ENCODE results near the gene STAG3.
"Not testable (repeated sequence)": the region's sequence is repeated elsewhere in the genome, so short reads cannot be mapped to it uniquely, and the experiment has no call there.

DNA sequence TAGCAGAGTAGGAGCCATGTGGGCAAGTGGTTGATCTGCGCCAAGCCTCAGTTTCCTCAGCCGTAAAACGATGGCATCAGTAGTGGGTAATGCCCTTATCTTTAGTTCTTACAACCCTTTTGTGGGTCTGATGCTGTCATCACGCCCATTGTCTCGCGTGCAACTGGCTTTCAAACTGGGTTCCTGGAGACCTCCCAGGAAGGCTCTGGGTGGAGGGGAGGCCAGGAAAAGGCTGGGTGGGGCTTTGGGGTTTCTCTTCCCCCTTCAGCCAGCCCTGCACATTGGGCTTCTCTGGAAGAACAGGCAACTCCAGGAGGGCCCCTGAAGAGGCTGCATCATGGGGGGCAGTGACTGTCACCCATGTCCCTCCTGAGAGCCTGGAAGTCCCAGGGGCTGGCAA lies 47.2 kb downstream of the STAG3 start:
- not testable (repeated sequence) for TF ChIP-seq CTCF (IDR thresholded peaks at IDR 0.05); POLR2AphosphoS5 (IDR thresholded peaks at IDR 0.05; ENCODE audit: insufficient read depth in 1 of 2, low read depth in 1 of 2); POLR2A (IDR thresholded peaks at IDR 0.05)
